22Rv1 (cell line): ENCODE data around the gene UMPS.

Experiments used
- H3K27ac ChIP-seq: fragments of 450-650 bp; 2 replicates; pipeline ENCODE4 v1.5.1; 2017
- ZFX ChIP-seq: fragments of 450-650 bp; IDR thresholded peaks from 2 replicates; pipeline ENCODE4 v1.6.1; 2017; ENCODE audit warnings: antibody characterized with exemption, borderline replicate concordance
- TF ChIP-seq, protein P1 (sequence below): fragments of 450-650 bp; IDR thresholded peaks from 2 replicates; pipeline ENCODE4 v1.5.1; 2017; ENCODE audit warnings: mild to moderate bottlenecking

UMPS gene

DNA sequence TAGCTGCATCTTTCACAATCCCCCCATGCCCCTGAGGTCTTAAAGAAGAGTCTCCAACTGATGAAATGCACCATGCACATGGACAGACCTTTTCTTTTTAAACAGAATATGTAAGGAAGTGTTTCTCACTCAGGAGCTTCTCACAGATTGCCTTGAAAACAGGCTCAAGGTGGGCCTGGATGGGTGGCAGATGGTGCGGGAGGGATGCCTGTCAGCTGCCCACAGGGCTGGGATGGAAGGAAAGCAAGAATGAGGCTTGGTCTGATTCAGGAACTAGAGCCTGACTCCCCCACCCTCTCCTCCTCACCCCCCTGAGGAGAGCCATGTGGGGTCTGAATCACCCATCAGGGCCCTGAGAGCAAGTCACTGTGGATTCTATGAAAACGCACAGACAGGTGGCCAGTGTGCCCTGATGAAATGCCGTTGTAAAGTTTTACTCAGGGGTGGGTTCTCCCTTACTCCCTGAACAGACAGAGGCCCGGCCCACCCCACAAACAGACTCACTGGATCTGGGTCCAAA, 67.2 kb downstream of the UMPS start:
- no peak for TF ChIP-seq ZFX
- TF ChIP-seq, protein P1, sequence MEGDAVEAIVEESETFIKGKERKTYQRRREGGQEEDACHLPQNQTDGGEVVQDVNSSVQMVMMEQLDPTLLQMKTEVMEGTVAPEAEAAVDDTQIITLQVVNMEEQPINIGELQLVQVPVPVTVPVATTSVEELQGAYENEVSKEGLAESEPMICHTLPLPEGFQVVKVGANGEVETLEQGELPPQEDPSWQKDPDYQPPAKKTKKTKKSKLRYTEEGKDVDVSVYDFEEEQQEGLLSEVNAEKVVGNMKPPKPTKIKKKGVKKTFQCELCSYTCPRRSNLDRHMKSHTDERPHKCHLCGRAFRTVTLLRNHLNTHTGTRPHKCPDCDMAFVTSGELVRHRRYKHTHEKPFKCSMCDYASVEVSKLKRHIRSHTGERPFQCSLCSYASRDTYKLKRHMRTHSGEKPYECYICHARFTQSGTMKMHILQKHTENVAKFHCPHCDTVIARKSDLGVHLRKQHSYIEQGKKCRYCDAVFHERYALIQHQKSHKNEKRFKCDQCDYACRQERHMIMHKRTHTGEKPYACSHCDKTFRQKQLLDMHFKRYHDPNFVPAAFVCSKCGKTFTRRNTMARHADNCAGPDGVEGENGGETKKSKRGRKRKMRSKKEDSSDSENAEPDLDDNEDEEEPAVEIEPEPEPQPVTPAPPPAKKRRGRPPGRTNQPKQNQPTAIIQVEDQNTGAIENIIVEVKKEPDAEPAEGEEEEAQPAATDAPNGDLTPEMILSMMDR, result no peak
- no peak overlapping the region for H3K27ac ChIP-seq
